Activated CD8-positive, alpha-beta memory T cell treated with anti-CD3 and anti-CD28 coated beads for 36 hours (primary cell): ENCODE measurements around the gene STK16. TPM values are rescaled to one million over a fixed set of nuclear protein-coding genes. Genes with fewer than 3 reads are reported as not detected.

Experiments used
- CTCF ChIA-PET: fragments of 350-600 bp; sonication (Branson Sonifier 250); formaldehyde crosslinking; loops from one replicate; lab custom pipeline; 2021; ENCODE audit warnings: antibody characterized with exemption; lab: Charles Lee
- POLR2A ChIA-PET: fragments of 350-600 bp; sonication (Branson Sonifier 250); formaldehyde crosslinking; loops from one replicate; lab custom pipeline; 2021; ENCODE audit warnings: antibody characterized with exemption; lab: Charles Lee
- total RNA-seq, 2 experiments: library from RNA; stranded (reverse); gene quantifications; one replicate each; pipeline ENCODE4 v1.2.3, GENCODE V29; 2021

STK16 gene
- total RNA-seq, 2 experiments from 2014 or later, result 34.4 to 35.8 TPM

DNA sequence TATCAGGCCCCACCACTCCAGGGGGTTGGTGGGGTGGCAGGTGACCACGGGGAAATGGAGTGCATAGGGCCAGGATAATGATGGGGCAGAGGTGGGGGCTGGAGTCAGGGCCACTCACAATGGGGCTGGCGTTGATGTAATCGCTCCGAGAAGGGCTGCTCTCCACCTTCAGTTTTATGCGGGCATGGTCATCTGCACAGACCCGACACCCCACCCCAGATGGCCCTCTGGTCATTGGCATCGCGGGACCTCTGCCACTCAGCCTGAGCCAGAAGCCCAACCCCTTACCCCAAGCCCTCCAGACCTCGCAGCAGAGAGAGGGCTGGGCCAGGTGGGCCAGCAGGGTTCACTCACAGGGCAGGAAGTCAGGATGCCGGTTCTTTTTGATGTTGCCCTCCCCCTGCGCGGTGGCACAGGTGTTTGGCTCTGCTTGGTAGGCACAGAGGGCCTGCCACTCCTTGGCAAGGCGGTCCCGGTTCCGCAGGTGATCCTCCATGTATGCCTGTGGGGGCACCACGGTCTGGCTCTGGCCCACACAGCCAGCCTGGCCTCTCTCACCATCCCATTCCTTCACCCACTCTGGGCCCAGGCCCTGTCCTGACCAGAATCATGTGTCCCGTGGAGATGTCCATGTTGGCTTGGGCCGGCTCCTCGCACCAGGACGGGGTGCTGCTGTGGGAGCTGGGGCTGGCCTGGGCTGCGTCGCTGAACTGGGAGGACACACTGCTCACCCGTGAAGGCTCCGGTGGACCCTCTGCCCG lies 51.5 kb downstream of the STK16 start:
- POLR2A ChIA-PET, result no interaction called here
- CTCF ChIA-PET, result interaction anchor here (0.6 to 1.6 kb wide), 4 partner anchors 18 to 137 kb away, joined by 3 to 5 read pairs (median 3); no protein-coding TSS in a partner anchor

- CTCF ChIA-PET, result interaction anchor here (0.8 to 3.1 kb wide), 9 partner anchors 9 to 239 kb away, joined by 3 to 18 read pairs (median 4); partner anchors contain the start of gene NHEJ1
- POLR2A ChIA-PET, result no interaction called here
Observed at GRCh38 chr2:219297766-219298456, 52.6 kb downstream of the STK16 start.

DNA sequence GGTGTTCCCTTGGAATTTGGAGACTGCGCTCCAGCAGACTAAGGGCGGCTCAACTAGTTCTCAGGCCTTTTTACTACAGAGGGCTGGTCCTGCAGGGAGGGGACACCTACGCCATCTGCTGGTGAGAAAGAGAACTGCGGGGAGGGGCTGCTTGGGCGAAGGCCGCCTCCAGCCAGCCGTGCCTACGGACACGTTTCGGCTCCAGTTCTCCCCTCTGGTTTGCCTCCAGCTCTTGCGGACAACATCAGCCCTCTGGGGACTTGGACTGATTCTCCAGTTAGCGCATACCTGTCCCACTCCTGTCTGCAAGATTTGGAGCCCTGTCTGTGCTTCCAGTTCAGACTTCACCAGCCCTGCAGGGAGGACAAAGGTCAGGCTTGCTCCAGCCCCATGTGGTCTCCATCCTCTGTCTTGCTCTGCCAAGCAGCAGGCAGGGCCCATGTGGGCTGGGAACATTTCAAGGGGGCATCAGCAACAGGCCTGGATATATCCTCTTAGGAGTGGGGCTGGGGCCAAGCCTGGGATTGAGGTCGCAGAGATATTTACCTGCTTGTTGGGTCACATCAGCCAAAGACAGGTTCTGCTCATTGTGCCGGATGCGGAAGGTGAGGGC lies 53.6 kb downstream of the STK16 start:
- ChIA-PET CTCF (interaction anchor here (0.6 to 3.1 kb wide), 10 partner anchors 8 to 240 kb away, joined by 3 to 18 read pairs (median 4); partner anchors contain the start of genes CNPPD1 and NHEJ1), POLR2A (no interaction called here)

DNA sequence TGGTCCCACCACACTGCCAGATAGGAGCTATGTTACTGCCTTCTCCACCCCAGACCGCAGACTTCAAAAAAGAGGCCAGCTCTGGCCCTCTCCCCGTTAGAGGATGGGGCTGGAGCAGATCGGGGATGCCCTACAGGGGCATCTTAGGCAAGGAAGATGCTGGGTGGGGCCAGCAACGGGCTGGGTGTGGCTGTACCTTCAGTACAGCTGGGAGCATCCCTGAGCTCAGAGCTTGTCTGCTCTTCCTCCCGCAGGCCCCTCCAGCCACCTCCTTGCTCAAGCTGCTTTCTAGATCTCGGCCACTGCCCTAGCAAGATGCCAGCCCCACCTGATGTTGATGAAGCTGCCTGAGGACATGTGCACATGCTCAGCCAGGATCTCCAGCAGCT lies 54.1 kb downstream of the STK16 start:
- POLR2A ChIA-PET, result no interaction called here
- CTCF ChIA-PET, result interaction anchor here (0.6 to 3.1 kb wide), 9 partner anchors 20 to 141 kb away, joined by 3 to 18 read pairs (median 4); partner anchors contain the start of genes CNPPD1, DNAJB2 and NHEJ1

Other genes starting within 250 kb of the STK16 start
- not detected for gene CFAP65, start 204.0 kb upstream of the STK16 start, total RNA-seq
- not detected for gene IHH, start 184.6 kb upstream of the STK16 start, total RNA-seq
- gene NHEJ1, start 84.7 kb upstream of the STK16 start, total RNA-seq, result 10 to 100 TPM; 20.0 to 20.9 TPM
- gene SLC23A3, start 75.5 kb upstream of the STK16 start, total RNA-seq, result 1 to 10 TPM; 1.8 to 2.9 TPM
- gene CNPPD1, start 68.6 kb upstream of the STK16 start, total RNA-seq, result 10 to 100 TPM; 53.8 to 58.2 TPM
- 10 to 100 TPM; 68.3 to 69.1 TPM for gene RETREG2, start 67.2 kb upstream of the STK16 start, total RNA-seq
- gene ZFAND2B, start 38.7 kb upstream of the STK16 start, total RNA-seq, result 10 to 100 TPM; 29.3 to 33.3 TPM
- gene ABCB6, start 26.5 kb upstream of the STK16 start, total RNA-seq, result 10 to 100 TPM; 20.8 to 25.6 TPM
- 10 to 100 TPM; 55.9 to 57.4 TPM for gene ATG9A, start 15.8 kb upstream of the STK16 start, total RNA-seq
- 100 to 1,000 TPM; 109 TPM for gene ANKZF1, start 15.7 kb upstream of the STK16 start, total RNA-seq
- 1 to 10 TPM; 3.8 to 4.2 TPM for gene GLB1L, start within 50 bp of the STK16 start, total RNA-seq
- not detected for gene TUBA4B, start 7.8 kb downstream of the STK16 start, total RNA-seq
- gene TUBA4A, start 8.4 kb downstream of the STK16 start, total RNA-seq, result 100 to 1,000 TPM; 221 TPM
- gene DNAJB2, start 33.9 kb downstream of the STK16 start, total RNA-seq, result 10 to 100 TPM; 50.2 to 53.5 TPM
- gene PTPRN, start 63.9 kb downstream of the STK16 start, total RNA-seq, result under 1 TPM; 0.04 to 0.42 TPM
- gene RESP18, start 87.3 kb downstream of the STK16 start, total RNA-seq, result not detected
- gene DNPEP, start 142.4 kb downstream of the STK16 start, total RNA-seq, result 100 to 1,000 TPM; 110 to 115 TPM
- not detected for gene DES, start 172.9 kb downstream of the STK16 start, total RNA-seq
- under 1 TPM; 0.78 to 0.95 TPM for gene SPEG, start 189.4 kb downstream of the STK16 start, total RNA-seq